Breast epithelium (tissue), 4 donors: ENCODE measurements around the gene TMPRSS9. TPM values are rescaled to one million over a fixed set of nuclear protein-coding genes. Genes with fewer than 3 reads are reported as not detected.
A peak's percentile ranks its signal among the peaks of the same experiment; 100 is the strongest.

ENCODE experiments used
- DNase-seq, 2 donors: peaks; one replicate each; pipeline ENCODE4 v3.0.0-alpha.2; 2019; ENCODE audit warnings: low spot score in 2 of 2
- H3K27ac ChIP-seq, 2 donors: fragments of 200-600 bp; sonication (generic) in 1 of 2; one replicate each; pipeline ENCODE4 v1.5.1; 2016 to 2019; ENCODE audit warnings: mild to moderate bottlenecking in 1 of 2
- H3K27me3 ChIP-seq, 2 donors: fragments of 200-600 bp; sonication (generic) in 1 of 2; one replicate each; pipeline versions ENCODE4 v1.5.1 to v1.6.0; 2017 to 2019; ENCODE audit warnings: control low read depth in 1 of 2, mild to moderate bottlenecking in 1 of 2
- H3K36me3 ChIP-seq: fragments of 200-600 bp; one replicate; pipeline ENCODE4 v1.5.1; 2019
- H3K4me1 ChIP-seq, 2 donors: fragments of 200-600 bp; sonication (generic); one replicate each; pipeline ENCODE4 v1.5.1; 2016 to 2019; ENCODE audit warnings: control low read depth in 1 of 2
- H3K4me3 ChIP-seq, 3 donors: fragments of 200-600 bp; sonication (generic); 1 replicate in 2 of 3; 2 replicates in 1 of 3; pipeline ENCODE4 v1.5.1; 2016 to 2019; ENCODE audit warnings: mild to moderate bottlenecking in 3 of 3, moderate library complexity in 2 of 3
- H3K9me3 ChIP-seq, 2 donors: fragments of 200-600 bp; sonication (generic) in 1 of 2; one replicate each; pipeline ENCODE4 v1.5.1; 2016 to 2019; ENCODE audit warnings: control low read depth in 1 of 2
- CTCF ChIP-seq, 3 donors: fragments of 450-650 bp; IDR thresholded peaks; one replicate each; pipeline ENCODE4 v1.5.1; 2016 to 2017; ENCODE audit warnings: antibody characterized with exemption in 3 of 3, mild to moderate bottlenecking in 3 of 3, moderate library complexity in 3 of 3
- POLR2A ChIP-seq: fragments of 450-650 bp; IDR thresholded peaks from one replicate; pipeline ENCODE4 v1.6.1; 2016; ENCODE audit warnings: antibody characterized with exemption, mild to moderate bottlenecking, moderate library complexity
- POLR2AphosphoS5 ChIP-seq, 3 donors: sonication (generic); formaldehyde crosslinking; IDR thresholded peaks; one replicate each; pipeline ENCODE4 v1.6.1; 2017; ENCODE audit warnings: antibody characterized with exemption in 3 of 3
- intact Hi-C: fragments of 100-400 bp; cut with DNase I; formaldehyde crosslinking; loops from one replicate; pipeline ENCODE4 v1.15.1; 2023; ENCODE audit warnings: low total_unique reads
- total RNA-seq, 3 donors: library from RNA; depleted of rRNA; stranded (reverse); fragments of >200 nt; gene quantifications; one replicate each; pipeline ENCODE4 v1.1.0, GENCODE V29; 2016

TMPRSS9 gene
- total RNA-seq, 3 donors from 2014 or later, result under 0.01 TPM; not detected in 2

- Histone ChIP-seq H3K4me1 (no peaks in the 10 kb centered on the region), H3K36me3 (no peaks in the 10 kb centered on the region), H3K4me3 (no peak overlapping the region), H3K27me3 (no peaks in the 10 kb centered on the region), H3K27ac (peak overlapping the region in 1 of 2 donors; percentile 62), H3K9me3 (no peaks in the 10 kb centered on the region)
- intact Hi-C loops, result no loop called here
- no peak for DNase-seq
- TF ChIP-seq POLR2A, result no peak
- TF ChIP-seq CTCF (IDR thresholded peaks at IDR 0.05), result no peak
- no peak for TF ChIP-seq POLR2AphosphoS5 (IDR thresholded peaks at IDR 0.05)
Measured at GRCh38 chr19:2341244-2341751, 18.8 kb upstream of the TMPRSS9 start.

- no peaks in the 10 kb centered on the region for H3K4me1 ChIP-seq
- no peaks in the 10 kb centered on the region for H3K27me3 ChIP-seq
- no peak for DNase-seq
- intact Hi-C loops, result no loop called here
- TF ChIP-seq POLR2A, result no peak
- TF ChIP-seq CTCF (IDR thresholded peaks at IDR 0.05), result no peak
- TF ChIP-seq POLR2AphosphoS5 (IDR thresholded peaks at IDR 0.05), result no peak
- H3K9me3 ChIP-seq, result no peaks in the 10 kb centered on the region
- H3K4me3 ChIP-seq, result no peak overlapping the region
- no peaks in the 10 kb centered on the region for H3K36me3 ChIP-seq
- peak overlapping the region in 1 of 2 donors; percentile 62 for H3K27ac ChIP-seq
Measured at GRCh38 chr19:2341982-2342381, 18.1 kb upstream of the TMPRSS9 start.

GRCh38 chr19:2342656-2343288 lies 17.3 kb upstream of the TMPRSS9 start:
- H3K9me3 ChIP-seq, result no peaks in the 10 kb centered on the region
- no peaks in the 10 kb centered on the region for H3K36me3 ChIP-seq
- no peaks in the 10 kb centered on the region for H3K27me3 ChIP-seq
- intact Hi-C loops, result no loop called here
- no peak overlapping the region for H3K4me3 ChIP-seq
- H3K27ac ChIP-seq, result no peak overlapping the region
- DNase-seq, result no peak
- TF ChIP-seq CTCF (IDR thresholded peaks at IDR 0.05), result no peak
- TF ChIP-seq POLR2A, result no peak
- TF ChIP-seq POLR2AphosphoS5 (IDR thresholded peaks at IDR 0.05), result no peak
- no peaks in the 10 kb centered on the region for H3K4me1 ChIP-seq

- TF ChIP-seq POLR2AphosphoS5 (IDR thresholded peaks at IDR 0.05) (no peak), CTCF (IDR thresholded peaks at IDR 0.05) (no peak), POLR2A (no peak)
- intact Hi-C loops, result no loop called here
- no peaks in the 10 kb centered on the region for H3K36me3 ChIP-seq
Measured at GRCh38 chr19:2343289-2343982, 16.6 kb upstream of the TMPRSS9 start.

GRCh38 chr19:2344381-2344870 lies 15.6 kb upstream of the TMPRSS9 start:
- H3K9me3 ChIP-seq, result no peaks in the 10 kb centered on the region
- DNase-seq, result no peak
- intact Hi-C loops, result no loop called here
- H3K27ac ChIP-seq, result no peak overlapping the region
- no peaks in the 10 kb centered on the region for H3K4me1 ChIP-seq
- no peaks in the 10 kb centered on the region for H3K27me3 ChIP-seq
- H3K36me3 ChIP-seq, result no peaks in the 10 kb centered on the region
- TF ChIP-seq CTCF (IDR thresholded peaks at IDR 0.05), result no peak
- TF ChIP-seq POLR2A, result no peak
- TF ChIP-seq POLR2AphosphoS5 (IDR thresholded peaks at IDR 0.05), result no peak
- no peak overlapping the region for H3K4me3 ChIP-seq

More at GRCh38 chr19:2343289-2343982, 16.6 kb upstream of the TMPRSS9 start:
- Histone ChIP-seq H3K4me1 (no peaks in the 10 kb centered on the region), H3K27me3 (no peaks in the 10 kb centered on the region), H3K4me3 (no peak overlapping the region), H3K9me3 (no peaks in the 10 kb centered on the region), H3K27ac (no peak overlapping the region)
- DNase-seq, result no peak
